ENCODE data around the gene GIT1.

Gene GIT1

GRCh38 chr17:29569245-29569950, 20.1 kb downstream of the GIT1 start:
- TF ChIP-seq ZFP30 (CRISPR knock-in tag; IDR thresholded peaks at IDR 0.05) (no peak), TCF4 (CRISPR knock-in tag; IDR thresholded peaks at IDR 0.05; ENCODE audit: borderline replicate concordance) (no peak), CSRNP3 (CRISPR knock-in tag; IDR thresholded peaks at IDR 0.05) (no peak), ZNF70 (CRISPR knock-in tag; IDR thresholded peaks at IDR 0.05) (no peak), ZNF565 (CRISPR knock-in tag; conservative IDR thresholded peaks at IDR 0.05; ENCODE audit: low read depth) (no peak), ISL1 (CRISPR knock-in tag; IDR thresholded peaks at IDR 0.05) (no peak), ESRRG (CRISPR knock-in tag; IDR thresholded peaks at IDR 0.05) (no peak), PATZ1 (CRISPR knock-in tag; IDR thresholded peaks at IDR 0.05; ENCODE audit: borderline replicate concordance) (no peak)
- no peak; the same call in 2 of the 3 replicates for ATAC-seq

- TF ChIP-seq POU6F1 (CRISPR knock-in tag; IDR thresholded peaks at IDR 0.05; ENCODE audit: borderline replicate concordance, low read depth) (no peak), BACH2 (CRISPR knock-in tag; IDR thresholded peaks at IDR 0.05; ENCODE audit: borderline replicate concordance) (no peak), PATZ1 (CRISPR knock-in tag; IDR thresholded peaks at IDR 0.05; ENCODE audit: borderline replicate concordance) (no peak), ARNTL (CRISPR knock-in tag; IDR thresholded peaks at IDR 0.05; ENCODE audit: borderline replicate concordance, low read depth) (no peak), ZNF70 (CRISPR knock-in tag; IDR thresholded peaks at IDR 0.05) (no peak), ESRRG (CRISPR knock-in tag; IDR thresholded peaks at IDR 0.05) (no peak), ZFP3 (CRISPR knock-in tag; IDR thresholded peaks at IDR 0.05) (no peak), SNAI2 (CRISPR knock-in tag; IDR thresholded peaks at IDR 0.05) (no peak), CSRNP3 (CRISPR knock-in tag; IDR thresholded peaks at IDR 0.05) (no peak), ISL1 (CRISPR knock-in tag; IDR thresholded peaks at IDR 0.05) (no peak), TOX (CRISPR knock-in tag; IDR thresholded peaks at IDR 0.05; ENCODE audit: borderline replicate concordance) (no peak), PPARA (CRISPR knock-in tag; IDR thresholded peaks at IDR 0.05; ENCODE audit: borderline replicate concordance) (no peak), ZFP30 (CRISPR knock-in tag; IDR thresholded peaks at IDR 0.05) (no peak), CSDC2 (CRISPR knock-in tag; IDR thresholded peaks at IDR 0.05) (no peak), ZNF8 (CRISPR knock-in tag; IDR thresholded peaks at IDR 0.05) (no peak), ZNF565 (CRISPR knock-in tag; conservative IDR thresholded peaks at IDR 0.05; ENCODE audit: low read depth) (no peak), TCF4 (CRISPR knock-in tag; IDR thresholded peaks at IDR 0.05; ENCODE audit: borderline replicate concordance) (no peak), OSR1 (CRISPR knock-in tag; IDR thresholded peaks at IDR 0.05) (no peak)
- TF ChIP-seq, protein P1, sequence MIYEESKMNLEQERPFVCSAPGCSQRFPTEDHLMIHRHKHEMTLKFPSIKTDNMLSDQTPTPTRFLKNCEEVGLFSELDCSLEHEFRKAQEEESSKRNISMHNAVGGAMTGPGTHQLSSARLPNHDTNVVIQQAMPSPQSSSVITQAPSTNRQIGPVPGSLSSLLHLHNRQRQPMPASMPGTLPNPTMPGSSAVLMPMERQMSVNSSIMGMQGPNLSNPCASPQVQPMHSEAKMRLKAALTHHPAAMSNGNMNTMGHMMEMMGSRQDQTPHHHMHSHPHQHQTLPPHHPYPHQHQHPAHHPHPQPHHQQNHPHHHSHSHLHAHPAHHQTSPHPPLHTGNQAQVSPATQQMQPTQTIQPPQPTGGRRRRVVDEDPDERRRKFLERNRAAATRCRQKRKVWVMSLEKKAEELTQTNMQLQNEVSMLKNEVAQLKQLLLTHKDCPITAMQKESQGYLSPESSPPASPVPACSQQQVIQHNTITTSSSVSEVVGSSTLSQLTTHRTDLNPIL (CRISPR knock-in tag; IDR thresholded peaks at IDR 0.05; ENCODE audit: low read depth), result no peak
- TF ChIP-seq, protein P2, sequence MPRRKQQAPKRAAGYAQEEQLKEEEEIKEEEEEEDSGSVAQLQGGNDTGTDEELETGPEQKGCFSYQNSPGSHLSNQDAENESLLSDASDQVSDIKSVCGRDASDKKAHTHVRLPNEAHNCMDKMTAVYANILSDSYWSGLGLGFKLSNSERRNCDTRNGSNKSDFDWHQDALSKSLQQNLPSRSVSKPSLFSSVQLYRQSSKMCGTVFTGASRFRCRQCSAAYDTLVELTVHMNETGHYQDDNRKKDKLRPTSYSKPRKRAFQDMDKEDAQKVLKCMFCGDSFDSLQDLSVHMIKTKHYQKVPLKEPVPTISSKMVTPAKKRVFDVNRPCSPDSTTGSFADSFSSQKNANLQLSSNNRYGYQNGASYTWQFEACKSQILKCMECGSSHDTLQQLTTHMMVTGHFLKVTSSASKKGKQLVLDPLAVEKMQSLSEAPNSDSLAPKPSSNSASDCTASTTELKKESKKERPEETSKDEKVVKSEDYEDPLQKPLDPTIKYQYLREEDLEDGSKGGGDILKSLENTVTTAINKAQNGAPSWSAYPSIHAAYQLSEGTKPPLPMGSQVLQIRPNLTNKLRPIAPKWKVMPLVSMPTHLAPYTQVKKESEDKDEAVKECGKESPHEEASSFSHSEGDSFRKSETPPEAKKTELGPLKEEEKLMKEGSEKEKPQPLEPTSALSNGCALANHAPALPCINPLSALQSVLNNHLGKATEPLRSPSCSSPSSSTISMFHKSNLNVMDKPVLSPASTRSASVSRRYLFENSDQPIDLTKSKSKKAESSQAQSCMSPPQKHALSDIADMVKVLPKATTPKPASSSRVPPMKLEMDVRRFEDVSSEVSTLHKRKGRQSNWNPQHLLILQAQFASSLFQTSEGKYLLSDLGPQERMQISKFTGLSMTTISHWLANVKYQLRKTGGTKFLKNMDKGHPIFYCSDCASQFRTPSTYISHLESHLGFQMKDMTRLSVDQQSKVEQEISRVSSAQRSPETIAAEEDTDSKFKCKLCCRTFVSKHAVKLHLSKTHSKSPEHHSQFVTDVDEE (CRISPR knock-in tag; IDR thresholded peaks at IDR 0.05), result no peak
- ATAC-seq, result peak; percentile 49
These were observed 20.9 kb downstream of the GIT1 start, which contains the start of gene TP53I13 for GRCh38 chr17:29568331-29569244. Gene TP53I13 (plus strand): TSS chr17:29568701. CDS start chr17:29568759, 58 bp downstream.
